ENCODE data around the gene MYRIP. TPM values are rescaled to one million over a fixed set of nuclear protein-coding genes. Genes with fewer than 3 reads are reported as not detected.

MYRIP gene
- total and polyA plus RNA-seq, 2 of the 4 experiments (the other 2 are of a cell fraction): not detected

DNA sequence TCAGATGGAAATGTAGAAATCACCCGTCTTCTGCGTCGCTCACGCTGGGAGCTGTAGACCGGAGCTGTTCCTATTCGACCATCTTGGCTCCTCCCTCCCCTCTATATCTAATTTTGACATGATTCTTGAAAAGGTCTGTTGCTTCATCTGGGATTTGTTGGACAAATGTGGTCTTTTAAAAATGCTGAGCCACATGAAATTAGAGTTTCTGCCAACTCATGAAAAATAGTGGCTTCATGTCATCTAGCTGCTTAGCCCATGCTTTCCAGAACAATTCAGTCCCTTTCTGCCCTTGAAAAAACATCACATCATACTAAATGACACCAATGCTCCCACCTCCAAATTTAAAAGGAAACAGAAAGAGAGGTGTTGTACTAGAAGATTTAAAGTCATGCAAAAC lies 351.5 kb downstream of the MYRIP start:
- no peak for DNase-seq
- Histone ChIP-seq H3K18ac (ENCODE audit: low read depth, low read length) (no peak overlapping the region), H2AFZ (replicated peaks; ENCODE audit: low read length, poor library complexity) (no peak overlapping the region), H2AK9ac (replicated peaks; ENCODE audit: low read depth, low read length, poor library complexity) (no peak overlapping the region), H3K36me3 (ENCODE audit: control insufficient read depth, insufficient read depth, low read length) (no peaks in the 10 kb centered on the region), H2BK5ac (ENCODE audit: low read depth, low read length, poor library complexity, severe bottlenecking) (no peak overlapping the region), H2BK20ac (ENCODE audit: low read depth, low read length) (no peak overlapping the region), H2BK120ac (ENCODE audit: low read depth, low read length) (no peak overlapping the region), H3K27me3 (ENCODE audit: control insufficient read depth, insufficient read depth, low read length) (no peaks in the 10 kb centered on the region), H2AK5ac (ENCODE audit: low read depth, low read length) (no peak overlapping the region), H3K14ac (replicated peaks; ENCODE audit: low read depth, low read length) (no peak overlapping the region), H3K4ac (ENCODE audit: low read depth, low read length) (no peak overlapping the region), H3K23ac (ENCODE audit: low read depth, low read length) (no peak overlapping the region), H3K79me1 (ENCODE audit: low read depth in 1 of 2, low read length in 2 of 2) (no peaks in the 10 kb centered on the region), H3K9me1 (ENCODE audit: insufficient read depth, low read length) (no peaks in the 10 kb centered on the region), H3K4me1 (ENCODE audit: control insufficient read depth, insufficient read depth, low read length) (no peaks in the 10 kb centered on the region), H3K9ac (ENCODE audit: low read depth, low read length) (no peak overlapping the region), H3K9me3 (ENCODE audit: control insufficient read depth, insufficient read depth, low read length) (peaks cover 6% of the 10 kb centered on the region; the same call in 1 of the 2 replicates), H4K20me1 (ENCODE audit: insufficient read depth, low read length) (no peaks in the 10 kb centered on the region), H3K4me3 (ENCODE audit: insufficient read depth, low read depth, low read length) (no peak overlapping the region), H4K8ac (ENCODE audit: low read depth in 2 of 2, low read length in 2 of 2) (no peak overlapping the region), H3K27ac (ENCODE audit: insufficient read depth, low read length) (no peak overlapping the region), H3K4me2 (ENCODE audit: low read depth, low read length) (no peak overlapping the region), H4K91ac (ENCODE audit: insufficient read depth, low read depth, low read length) (no peak overlapping the region), H4K5ac (ENCODE audit: low read depth, low read length) (no peak overlapping the region), H2BK15ac (ENCODE audit: low read depth, low read length) (no peak overlapping the region), H3K56ac (ENCODE audit: extremely low read depth, insufficient read depth, low read length) (no peak overlapping the region)
- BruUV-seq (replicated peaks): no TSS peak
- dilution Hi-C loops (cut with HindIII; ENCODE audit: low sequenced_read_pairs, unreplicated experiment) (no loop called here), intact Hi-C loops (cut with micrococcal nuclease) (no loop called here), in situ Hi-C loops (cut with MboI; ENCODE audit: low sequenced_read_pairs) (no loop called here)
- POLR2A ChIA-PET (ENCODE audit: unreplicated experiment): no interaction called here
- no peak for ATAC-seq (ENCODE audit: low read depth)
- TF ChIP-seq MXI1 (IDR thresholded peaks at IDR 0.05; ENCODE audit: borderline replicate concordance, low read depth, low read length) (no peak), RFX5 (IDR thresholded peaks at IDR 0.05; ENCODE audit: low read depth, low read length) (no peak), BHLHE40 (IDR thresholded peaks at IDR 0.05; ENCODE audit: low read depth, low read length) (no peak), MAFK (IDR thresholded peaks at IDR 0.05; ENCODE audit: low read depth, low read length) (0 out of 2 replicates have a peak, but pooled peaks have one; percentile 35), USF2 (IDR thresholded peaks at IDR 0.05; ENCODE audit: low read depth, low read length) (no peak), SMC3 (IDR thresholded peaks at IDR 0.05; ENCODE audit: low read depth, low read length) (no peak), RAD21 (IDR thresholded peaks at IDR 0.05; ENCODE audit: low read length) (no peak)
- WGBS, 2 experiments (ENCODE audit: extremely low coverage in 2 of 2, insufficient read length in 1 of 2): no CpG with 5 or more reads among the region's 6 CpGs
- CTCF ChIA-PET: no interaction called here
